ENCODE data around the gene EXD3.
A peak's percentile ranks its signal among the peaks of the same experiment; 100 is the strongest.

EXD3 gene

GRCh38 chr9:137306066-137306849 is 116.7 kb downstream of the EXD3 start:
- no peak for DNase-seq (ENCODE audit: low read depth in 2 of 2)

GRCh38 chr9:137305798-137306065 is 117.2 kb downstream of the EXD3 start:
- no peak for DNase-seq (ENCODE audit: low read depth in 2 of 2)

GRCh38 chr9:137305060-137305797 is 117.7 kb downstream of the EXD3 start:
- DNase-seq (ENCODE audit: low read depth in 2 of 2) = peak in 1 of 2 donors; percentile 25

- no peak for DNase-seq (ENCODE audit: low read depth in 2 of 2)
Measured at GRCh38 chr9:137304383-137305059, 118.4 kb downstream of the EXD3 start.

GRCh38 chr9:137303893-137304382 is 119.0 kb downstream of the EXD3 start:
- DNase-seq (ENCODE audit: low read depth in 2 of 2) = no peak

GRCh38 chr9:137303151-137303892 is 119.6 kb downstream of the EXD3 start:
- no peak for DNase-seq (ENCODE audit: low read depth in 2 of 2)

GRCh38 chr9:137302449-137303150 is 120.4 kb downstream of the EXD3 start:
- DNase-seq (ENCODE audit: low read depth in 2 of 2) = no peak

- DNase-seq (ENCODE audit: low read depth in 2 of 2) = peak; percentile 85
Measured at GRCh38 chr9:137302118-137302448, 120.9 kb downstream of the EXD3 start, which contains the start of gene NRARP. Gene NRARP, minus strand, starts transcription at chr9:137302271. Its CDS starts 343 bp downstream, at chr9:137301928.

- no peak for DNase-seq (ENCODE audit: low read depth in 2 of 2)
Measured at GRCh38 chr9:137301081-137301947, 121.6 kb downstream of the EXD3 start.

- DNase-seq (ENCODE audit: low read depth in 2 of 2) = no peak
Measured at GRCh38 chr9:137300567-137301080, 122.3 kb downstream of the EXD3 start.

GRCh38 chr9:137299938-137300337 is 123.0 kb downstream of the EXD3 start:
- DNase-seq (ENCODE audit: low read depth in 2 of 2) = no peak

- DNase-seq (ENCODE audit: low read depth in 2 of 2) = no peak
Measured at GRCh38 chr9:137299203-137299565, 123.8 kb downstream of the EXD3 start.

- DNase-seq (ENCODE audit: low read depth in 2 of 2) = no peak
Measured at GRCh38 chr9:137298401-137299202, 124.4 kb downstream of the EXD3 start.

- DNase-seq (ENCODE audit: low read depth in 2 of 2) = no peak
Measured at GRCh38 chr9:137297966-137298365, 125.0 kb downstream of the EXD3 start.

GRCh38 chr9:137296670-137297664 is 126.0 kb downstream of the EXD3 start:
- no peak for DNase-seq (ENCODE audit: low read depth in 2 of 2)

GRCh38 chr9:137295849-137296669 is 126.9 kb downstream of the EXD3 start:
- DNase-seq (ENCODE audit: low read depth in 2 of 2) = no peak

- no peak for DNase-seq (ENCODE audit: low read depth in 2 of 2)
Measured at GRCh38 chr9:137295238-137295811, 127.6 kb downstream of the EXD3 start.
